HCT116 (cell line): ENCODE results near the gene SNAP47. TPM values are rescaled to one million over a fixed set of nuclear protein-coding genes. Genes with fewer than 3 reads are reported as not detected.

Experiments used
- ATAC-seq: fragments of 200-7000 bp; cut with Tn5 transposase; 2 replicates; pipeline ENCODE4 v1.9.1; 2020; ENCODE audit warnings: mild to moderate bottlenecking, moderate library complexity
- BruUV-seq: library from RNA; stranded (reverse); fragments of 400-500 nt; replicated peaks from 2 replicates; lab custom pipeline; 2021; lab: Mats Ljungman, UMichigan
- CTCF ChIA-PET: fragments of 300-600 bp; sonication (Branson Sonifier 250); formaldehyde crosslinking; loops from one replicate; lab custom pipeline; 2021; ENCODE audit warnings: antibody characterized with exemption; lab: Charles Lee
- POLR2A ChIA-PET: fragments of 300-600, 350-600 bp; sonication (Branson Sonifier 250); formaldehyde crosslinking; loops from one replicate; lab custom pipeline; 2021; ENCODE audit warnings: antibody characterized with exemption; lab: Charles Lee
- RAD21 ChIA-PET, 2 experiments: fragments of 300-600 bp; sonication (Branson Sonifier 250); formaldehyde crosslinking; loops; one replicate each; lab custom pipeline; 2023; ENCODE audit warnings: low total read pairs in 2 of 2; ENCODE audit not compliant: uncharacterized antibody in 2 of 2, unreplicated experiment in 2 of 2, low non-redundant PET in 1 of 2; lab: Charles Lee
- DNase-seq: peaks from one replicate; pipeline ENCODE4 v3.0.0-alpha.2; 2010; ENCODE audit warnings: low read depth, low spot score
- H2AFZ ChIP-seq: fragments of 200-600 bp; shearing (Covaris generic), sonication (generic); 2 replicates; pipeline ENCODE4 v1.6.1; 2017; ENCODE audit warnings: low read depth, mixed run types, mixed read lengths, antibody characterized with exemption, low read length; ENCODE audit not compliant: poor library complexity, severe bottlenecking
- H3K27ac ChIP-seq: 2 replicates; pipeline ENCODE4 v1.5.1; 2012; ENCODE audit warnings: low read depth, low read length
- H3K27me3 ChIP-seq: fragments of 200-600 bp; sonication (generic); 2 replicates; pipeline ENCODE4 v1.6.1; 2016; ENCODE audit warnings: mixed run types, low read length, mixed read lengths; ENCODE audit not compliant: insufficient read depth
- H3K36me3 ChIP-seq, 2 experiments: fragments of 200-500 bp in 1 of 2; fragments of 200-600 bp in 1 of 2; sonication (Bioruptor generic) in 1 of 2; sonication (generic) in 1 of 2; 2 replicates each; pipeline versions ENCODE4 v1.5.1 to v1.6.1; 2014 to 2016; ENCODE audit warnings: low read length in 2 of 2, inconsistent platforms in 1 of 2, mixed read lengths in 1 of 2, mixed run types in 1 of 2; ENCODE audit not compliant: insufficient read depth in 2 of 2, control insufficient read depth in 1 of 2
- H3K4me1 ChIP-seq, 2 experiments: fragments of 200-600 bp in 1 of 2; sonication (generic) in 1 of 2; 2 replicates each; pipeline versions ENCODE4 v1.5.1 to v1.6.1; 2012 to 2017; ENCODE audit warnings: low read length in 2 of 2, inconsistent platforms in 1 of 2, mild to moderate bottlenecking in 1 of 2, mixed read lengths in 1 of 2, mixed run types in 1 of 2, moderate library complexity in 1 of 2; ENCODE audit not compliant: insufficient read depth in 2 of 2, control insufficient read depth in 1 of 2
- H3K4me2 ChIP-seq: fragments of 200-600 bp; sonication (generic); 2 replicates; pipeline ENCODE4 v1.6.1; 2017; ENCODE audit warnings: mixed run types, low read length, mixed read lengths
- H3K4me3 ChIP-seq, 2 experiments: fragments of 200-600 bp in 1 of 2; sonication (generic) in 1 of 2; replicated peaks in 1 of 2; 2 replicates each; pipeline ENCODE4 v1.5.1; 2011 to 2016; ENCODE audit warnings: low read length in 2 of 2, control low read depth in 1 of 2, low read depth in 1 of 2, mild to moderate bottlenecking in 1 of 2, mixed read lengths in 1 of 2, mixed run types in 1 of 2
- H3K79me2 ChIP-seq: fragments of 200-600 bp; sonication (generic); 2 replicates; pipeline ENCODE4 v1.6.1; 2017; ENCODE audit warnings: mild to moderate bottlenecking, mixed run types, low read length, moderate library complexity, mixed read lengths; ENCODE audit not compliant: insufficient read depth
- H3K9ac ChIP-seq: fragments of 200-600 bp; sonication (generic); 2 replicates; pipeline ENCODE4 v1.6.1; 2016; ENCODE audit warnings: low read length, mixed read lengths
- H3K9me2 ChIP-seq: fragments of 200-600 bp; sonication (generic), shearing (Covaris generic); 2 replicates; pipeline ENCODE4 v1.6.1; 2017; ENCODE audit warnings: mixed run types, mild to moderate bottlenecking, moderate library complexity; ENCODE audit not compliant: insufficient read depth
- H3K9me3 ChIP-seq, 2 experiments: fragments of 200-500 bp in 1 of 2; fragments of 200-600 bp in 1 of 2; sonication (Bioruptor generic) in 1 of 2; sonication (generic) in 1 of 2; 2 replicates each; pipeline ENCODE4 v1.6.1; 2014 to 2017; ENCODE audit warnings: low read length in 2 of 2, mixed read lengths in 2 of 2, inconsistent platforms in 1 of 2, low read depth in 1 of 2, mild to moderate bottlenecking in 1 of 2, mixed run types in 1 of 2, moderate library complexity in 1 of 2; ENCODE audit not compliant: control insufficient read depth in 1 of 2, insufficient read depth in 1 of 2
- H4K20me1 ChIP-seq: fragments of 200-600 bp; sonication (generic), shearing (Covaris generic); 2 replicates; pipeline ENCODE4 v1.6.1; 2017; ENCODE audit warnings: mixed run types, mild to moderate bottlenecking, moderate library complexity; ENCODE audit not compliant: insufficient read depth
- ELF1 ChIP-seq: IDR thresholded peaks from 2 replicates; pipeline ENCODE4 v1.6.1; 2012; ENCODE audit warnings: low read depth, borderline replicate concordance
- EZH2phosphoT487 ChIP-seq: fragments of 200-600 bp; IDR thresholded peaks from 2 replicates; pipeline ENCODE4 v1.6.1; 2018; ENCODE audit warnings: antibody characterized with exemption, borderline replicate concordance
- POLR2A ChIP-seq: IDR thresholded peaks from 2 replicates; pipeline ENCODE4 v1.7.0; 2011; ENCODE audit warnings: borderline replicate concordance; ENCODE audit not compliant: insufficient read depth, insufficient read length; ENCODE audit errors: extremely low read depth
- RAD21 ChIP-seq: IDR thresholded peaks from 2 replicates; pipeline ENCODE4 v1.6.1; 2012; ENCODE audit warnings: low read depth, mild to moderate bottlenecking
- REST ChIP-seq: IDR thresholded peaks from 2 replicates; pipeline ENCODE4 v1.6.1; 2012; ENCODE audit warnings: low read depth
- SP1 ChIP-seq: IDR thresholded peaks from 2 replicates; pipeline ENCODE4 v1.6.1; 2012; ENCODE audit warnings: low read depth
- SRF ChIP-seq: IDR thresholded peaks from 2 replicates; pipeline ENCODE4 v1.6.1; 2012; ENCODE audit warnings: low read depth
- TCF7L2 ChIP-seq: IDR thresholded peaks from 2 replicates; pipeline ENCODE4 v1.7.0; 2011; ENCODE audit warnings: borderline replicate concordance, inconsistent platforms; ENCODE audit not compliant: insufficient read depth, insufficient read length; ENCODE audit errors: extremely low read depth
- YY1 ChIP-seq: IDR thresholded peaks from 2 replicates; pipeline ENCODE4 v1.6.1; 2011; ENCODE audit warnings: low read length, low read depth, moderate library complexity, mild to moderate bottlenecking; ENCODE audit not compliant: insufficient replicate concordance; ENCODE audit errors: extremely low read depth
- ZBTB33 ChIP-seq: IDR thresholded peaks from 2 replicates; pipeline ENCODE4 v1.6.1; 2011; ENCODE audit warnings: mild to moderate bottlenecking, low read length, moderate library complexity; ENCODE audit not compliant: insufficient replicate concordance; ENCODE audit errors: extremely low read depth
- ZFX ChIP-seq: fragments of 450-650 bp; IDR thresholded peaks from 2 replicates; pipeline ENCODE4 v1.6.1; 2017
- intact Hi-C: fragments of 100-400 bp; cut with micrococcal nuclease; formaldehyde crosslinking; loops from 2 replicates; pipeline ENCODE4 v1.10.0; 2022
- total RNA-seq: library from RNA; stranded (reverse); gene quantifications from one replicate; pipeline ENCODE4 v1.2.1, GENCODE V29; 2021; ENCODE audit not compliant: unreplicated experiment
- TF ChIP-seq, protein P1 (sequence below), 3 experiments: fragments of 200-600 bp in 1 of 3; sonication (generic) in 1 of 3; IDR thresholded peaks in 2 of 3; conservative IDR thresholded peaks in 1 of 3; 2 replicates each; pipeline ENCODE4 v1.5.1; 2012 to 2017; ENCODE audit warnings: low read depth in 2 of 3, low read length in 2 of 3, antibody characterized with exemption in 1 of 3, borderline replicate concordance in 1 of 3, control low read depth in 1 of 3, mild to moderate bottlenecking in 1 of 3, mixed read lengths in 1 of 3, mixed run types in 1 of 3, moderate library complexity in 1 of 3; ENCODE audit not compliant: insufficient read depth in 1 of 3

Gene SNAP47
- total RNA-seq, 1 experiment from 2014 or later = 37.9 TPM

DNA sequence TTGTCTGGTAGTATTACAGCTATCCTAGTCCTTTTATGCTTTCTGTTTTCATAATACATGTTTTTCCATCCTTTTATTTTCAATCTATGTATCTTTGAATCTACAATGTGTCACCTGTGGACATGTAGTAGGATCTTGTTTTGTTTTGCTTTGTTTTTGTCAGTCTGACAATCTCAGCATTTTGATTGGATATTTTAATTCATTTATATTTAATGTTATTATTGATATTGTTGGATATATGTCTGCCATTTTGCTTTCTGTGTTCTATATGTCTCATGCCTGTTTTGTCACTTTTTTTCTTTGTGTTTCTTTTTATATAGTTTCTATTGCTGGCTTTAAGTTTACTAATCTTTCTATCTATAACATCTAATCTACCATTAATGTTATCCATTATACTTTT is 68.7 kb downstream of the SNAP47 start:
- RAD21 ChIA-PET = no interaction called here
- H3K4me3 ChIP-seq = no peak overlapping the region
- H3K36me3 ChIP-seq = no peaks in the 10 kb centered on the region
- no peaks in the 10 kb centered on the region for H4K20me1 ChIP-seq
- H3K9me3 ChIP-seq = no peaks in the 10 kb centered on the region
- H3K27me3 ChIP-seq = no peaks in the 10 kb centered on the region
- POLR2A ChIA-PET = no interaction called here
- CTCF ChIA-PET = no interaction called here
- no peak for DNase-seq
- ATAC-seq = no peak
- H2AFZ ChIP-seq = no peak overlapping the region
- no peak overlapping the region for H3K9ac ChIP-seq
- H3K27ac ChIP-seq = no peak overlapping the region
- no peak for TF ChIP-seq SRF
- no peak for TF ChIP-seq ZFX
- TF ChIP-seq RAD21 = no peak
- no peak for TF ChIP-seq ZBTB33
- TF ChIP-seq, protein P1, sequence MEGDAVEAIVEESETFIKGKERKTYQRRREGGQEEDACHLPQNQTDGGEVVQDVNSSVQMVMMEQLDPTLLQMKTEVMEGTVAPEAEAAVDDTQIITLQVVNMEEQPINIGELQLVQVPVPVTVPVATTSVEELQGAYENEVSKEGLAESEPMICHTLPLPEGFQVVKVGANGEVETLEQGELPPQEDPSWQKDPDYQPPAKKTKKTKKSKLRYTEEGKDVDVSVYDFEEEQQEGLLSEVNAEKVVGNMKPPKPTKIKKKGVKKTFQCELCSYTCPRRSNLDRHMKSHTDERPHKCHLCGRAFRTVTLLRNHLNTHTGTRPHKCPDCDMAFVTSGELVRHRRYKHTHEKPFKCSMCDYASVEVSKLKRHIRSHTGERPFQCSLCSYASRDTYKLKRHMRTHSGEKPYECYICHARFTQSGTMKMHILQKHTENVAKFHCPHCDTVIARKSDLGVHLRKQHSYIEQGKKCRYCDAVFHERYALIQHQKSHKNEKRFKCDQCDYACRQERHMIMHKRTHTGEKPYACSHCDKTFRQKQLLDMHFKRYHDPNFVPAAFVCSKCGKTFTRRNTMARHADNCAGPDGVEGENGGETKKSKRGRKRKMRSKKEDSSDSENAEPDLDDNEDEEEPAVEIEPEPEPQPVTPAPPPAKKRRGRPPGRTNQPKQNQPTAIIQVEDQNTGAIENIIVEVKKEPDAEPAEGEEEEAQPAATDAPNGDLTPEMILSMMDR (IDR thresholded peaks at IDR 0.05 in 2 of 3, conservative IDR thresholded peaks at IDR 0.05 in 1 of 3; ENCODE audit: borderline replicate concordance in 1 of 3, insufficient read depth in 1 of 3, low read depth in 2 of 3, low read length in 2 of 3) = no peak
- no peak for TF ChIP-seq YY1
- no peak for TF ChIP-seq EZH2phosphoT487
- no peak for TF ChIP-seq SP1
- no peak for TF ChIP-seq REST
- TF ChIP-seq POLR2A = no peak
- TF ChIP-seq ELF1 = no peak
- TF ChIP-seq TCF7L2 = no peak
- TF ChIP-seq, all 23 proteins: peak for 0
- H3K4me2 ChIP-seq = no peak overlapping the region
- intact Hi-C loops = no loop called here
- BruUV-seq = no TSS peak
- H3K4me1 ChIP-seq = peaks cover 9 to 24% of the 10 kb centered on the region in 2 experiments
- no peaks in the 10 kb centered on the region for H3K79me2 ChIP-seq
- H3K9me2 ChIP-seq = no peaks in the 10 kb centered on the region
